Renal cortex interstitium (tissue), 3 donors: ENCODE results near the gene MT1M. TPM values are rescaled to one million over a fixed set of nuclear protein-coding genes. Genes with fewer than 3 reads are reported as not detected.

Experiments
- polyA plus RNA-seq, 3 donors: library from polyadenylated mRNA; unstranded; fragments of 120-200 nt; gene quantifications; one replicate each; pipeline ENCODE4 v1.2.1, GENCODE V29; 2013; ENCODE audit not compliant: insufficient read length in 3 of 3

Gene MT1M
- polyA plus RNA-seq, 3 donors, result 0.20 TPM; not detected in 2

Other genes starting within 250 kb of the MT1M start
- 100 to 1,000 TPM; 141 to 145 (median 144) TPM for gene AMFR, start 207.1 kb upstream of the MT1M start, polyA plus RNA-seq
- gene NUDT21, start 181.3 kb upstream of the MT1M start, polyA plus RNA-seq, result 100 to 1,000 TPM; 125 to 152 (median 135) TPM
- gene OGFOD1, start 181.1 kb upstream of the MT1M start, polyA plus RNA-seq, result 10 to 100 TPM; 38.9 to 40.9 (median 39.6) TPM
- gene BBS2, start 112.6 kb upstream of the MT1M start, polyA plus RNA-seq, result 100 to 1,000 TPM in 1 of 3 donors, 10 to 100 TPM in 2; 68.1 to 116 (median 92.6) TPM
- gene MT4, start 67.6 kb upstream of the MT1M start, polyA plus RNA-seq, result not detected
- gene MT3, start 43.1 kb upstream of the MT1M start, polyA plus RNA-seq, result 1 to 10 TPM in 1 of 3 donors, under 1 TPM in 2; 0.84 to 1.3 (median 0.85) TPM
- 10 to 100 TPM; 14.5 to 29.8 (median 25.6) TPM for gene MT2A, start 24.1 kb upstream of the MT1M start, polyA plus RNA-seq
- 10 to 100 TPM; 16.0 to 23.9 (median 17.3) TPM for gene MT1E, start 6.9 kb upstream of the MT1M start, polyA plus RNA-seq
- not detected for gene MT1A, start 6.0 kb downstream of the MT1M start, polyA plus RNA-seq
- gene MT1B, start 19.2 kb downstream of the MT1M start, polyA plus RNA-seq, result not detected
- gene MT1F, start 25.3 kb downstream of the MT1M start, polyA plus RNA-seq, result 10 to 100 TPM; 48.4 to 77.2 (median 58.2) TPM
- gene MT1G, start 35.4 kb downstream of the MT1M start, polyA plus RNA-seq, result 10 to 100 TPM; 31.1 to 90.7 (median 45.7) TPM
- 10 to 100 TPM in 2 of 3 donors, 1 to 10 TPM in 1; 4.5 to 25.2 (median 12.1) TPM for gene MT1H, start 37.2 kb downstream of the MT1M start, polyA plus RNA-seq
- 10 to 100 TPM; 24.8 to 30.2 (median 27.0) TPM for gene MT1X, start 49.8 kb downstream of the MT1M start, polyA plus RNA-seq
- 100 to 1,000 TPM in 1 of 3 donors, 10 to 100 TPM in 2; 82.7 to 106 (median 89.4) TPM for gene NUP93, start 97.5 kb downstream of the MT1M start, polyA plus RNA-seq
- 10 to 100 TPM; 16.5 to 49.8 (median 20.8) TPM for gene SLC12A3, start 232.5 kb downstream of the MT1M start, polyA plus RNA-seq